CD4-positive, alpha-beta T cell treated with Interleukin-6 for 4 hours (primary cell): ENCODE measurements around the gene CHST1.

Source experiments
- DNase-seq: peaks from one replicate; pipeline ENCODE4 v3.0.0-alpha.2; 2020; ENCODE audit warnings: mixed read lengths

Gene CHST1

DNA sequence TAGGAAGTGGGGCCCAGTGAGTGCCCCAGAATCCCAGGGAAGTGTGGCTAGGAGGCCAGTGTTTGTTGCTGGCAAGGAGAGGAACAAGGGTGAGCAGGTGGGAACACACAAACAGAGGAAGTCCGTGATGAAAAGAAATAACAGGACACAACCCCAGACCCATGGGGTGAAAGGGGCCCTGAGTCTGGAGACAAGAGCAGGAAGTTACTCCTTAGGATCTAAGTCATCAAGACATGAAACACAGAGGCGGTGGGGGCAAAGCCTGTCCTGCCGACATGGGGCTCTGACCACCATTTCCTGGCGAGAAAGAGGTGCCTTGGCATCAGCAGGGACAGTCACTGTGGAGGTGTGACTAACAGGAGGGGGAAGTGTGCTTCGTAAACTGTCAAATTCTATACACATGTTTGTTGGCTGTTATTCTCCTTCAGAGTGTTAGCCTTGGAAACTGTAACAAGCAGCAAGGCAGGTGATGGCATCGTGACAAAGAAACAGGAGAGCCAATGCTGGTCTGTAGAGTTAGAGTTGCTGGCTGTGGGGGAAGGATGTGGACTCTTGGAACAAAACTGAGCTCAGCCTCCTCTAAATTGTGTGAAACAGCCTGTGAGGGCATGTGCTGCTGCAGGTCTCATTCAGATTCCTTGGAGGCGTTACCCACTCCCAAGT lies 21.7 kb downstream of the CHST1 start:
- DNase-seq: no peak

DNA sequence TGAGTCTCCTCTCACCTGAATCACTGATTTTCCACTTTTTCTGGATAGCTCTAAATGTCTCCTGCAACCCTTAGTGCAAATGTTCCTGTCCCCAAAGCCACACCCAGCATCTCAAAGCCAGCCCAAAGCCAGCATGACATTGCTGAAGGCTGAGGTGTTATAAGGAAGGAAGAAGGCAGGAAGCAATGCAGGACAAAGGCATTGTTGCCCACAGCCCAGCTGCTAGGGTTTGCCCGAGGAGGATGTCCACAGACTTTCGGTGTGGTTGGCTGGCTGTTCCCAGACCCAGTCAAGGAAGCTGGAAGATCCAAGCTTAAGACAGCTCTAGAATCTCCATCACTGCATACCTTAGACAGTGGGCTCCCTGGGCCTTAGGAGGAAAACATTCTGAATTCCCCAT lies 23.5 kb downstream of the CHST1 start:
- DNase-seq: no peak

DNA sequence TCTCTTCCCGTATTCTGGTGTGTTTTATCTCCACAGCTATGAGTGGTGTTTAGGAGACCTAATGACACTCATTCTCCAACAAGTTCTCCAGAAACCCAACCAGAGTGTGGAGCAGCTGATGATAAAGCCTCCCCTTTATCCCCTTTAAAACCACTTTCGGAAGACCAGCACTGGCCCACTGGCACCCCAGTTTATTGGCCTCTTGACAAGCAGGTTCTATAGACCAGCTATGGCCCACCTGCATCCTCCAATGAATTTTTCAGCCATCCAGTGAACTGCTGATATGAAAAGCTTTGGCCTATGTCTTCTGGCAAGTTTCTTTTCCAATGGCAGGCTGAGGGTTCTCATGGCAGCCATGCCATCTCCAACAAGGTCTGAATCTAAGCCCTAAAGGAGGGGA lies 27.4 kb downstream of the CHST1 start:
- no peak for DNase-seq

DNA sequence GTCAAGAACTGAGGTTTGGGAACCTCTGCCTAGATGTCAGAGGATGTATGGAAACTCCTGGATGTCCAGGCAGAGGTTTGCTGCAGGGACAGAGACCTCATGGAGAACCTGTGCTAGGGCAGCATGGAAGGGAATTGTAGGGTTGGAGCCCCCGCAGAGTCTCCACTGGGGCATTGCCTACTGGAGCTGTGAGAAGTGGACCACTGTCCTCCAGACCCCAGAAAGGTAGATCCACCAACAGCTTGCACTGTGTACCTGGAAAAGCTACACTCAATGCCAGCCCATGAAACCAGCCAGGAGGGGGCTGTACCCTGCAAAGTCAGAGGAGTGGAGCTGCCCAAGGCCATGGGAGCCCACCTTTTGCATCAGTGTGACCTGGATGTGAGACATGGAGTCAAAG lies 29.5 kb downstream of the CHST1 start:
- no peak for DNase-seq

DNA sequence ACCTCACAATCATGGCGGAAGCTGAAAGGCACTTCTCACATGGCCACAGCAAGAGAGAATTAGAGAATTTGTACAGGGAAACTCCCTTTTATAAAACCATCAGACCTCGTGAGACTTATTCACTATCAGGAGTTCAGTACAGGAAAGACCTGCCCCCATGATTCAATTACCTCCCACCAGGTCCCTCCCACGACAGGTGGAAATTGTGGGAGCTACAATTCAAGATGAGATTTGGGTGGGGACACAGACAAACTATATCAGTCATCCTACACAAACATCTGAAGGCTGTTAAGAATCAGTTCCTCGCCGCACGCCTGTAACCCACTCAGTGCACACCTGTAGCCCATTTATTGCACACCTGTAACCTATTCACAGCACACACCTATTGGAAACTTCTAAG lies 39.8 kb downstream of the CHST1 start:
- DNase-seq: no peak

DNA sequence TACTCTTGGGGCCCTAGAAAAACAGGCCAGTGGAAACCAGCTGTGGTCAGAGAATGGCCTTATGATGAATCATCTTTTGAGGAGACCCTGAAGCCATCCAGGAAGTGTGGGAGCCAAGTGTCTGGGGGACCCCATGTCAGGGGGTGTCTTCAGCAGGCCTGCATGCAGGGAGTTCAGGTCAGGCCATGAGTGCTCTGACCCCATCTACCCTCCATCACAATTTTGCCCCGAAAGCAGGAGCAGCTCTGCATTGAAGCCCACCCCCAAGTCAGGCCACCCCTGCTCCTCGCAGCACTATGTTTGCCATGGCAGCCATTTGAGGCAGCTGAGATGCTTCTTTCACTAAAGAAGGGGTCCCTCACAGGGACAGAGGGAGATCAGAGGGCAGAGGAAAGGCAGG lies 41.3 kb downstream of the CHST1 start:
- DNase-seq: no peak

DNA sequence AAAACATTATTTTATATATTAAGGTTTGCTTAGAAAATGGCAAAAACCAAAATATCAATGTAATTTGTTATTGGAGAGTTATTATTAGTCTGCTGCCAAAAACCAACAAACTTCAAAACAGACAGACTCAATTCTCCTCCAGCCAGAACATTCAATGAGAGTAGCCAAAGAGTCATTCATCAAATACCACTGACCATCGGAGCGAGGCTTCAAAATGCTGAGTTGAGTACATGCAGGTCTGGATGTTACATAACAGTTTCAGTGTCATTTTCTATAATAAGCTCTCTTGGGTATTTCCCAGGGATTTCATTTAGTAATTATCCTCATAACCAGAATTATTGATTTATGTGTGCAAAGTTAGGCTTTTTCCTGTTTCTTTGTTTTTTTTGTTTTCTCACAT lies 42.6 kb downstream of the CHST1 start:
- no peak for DNase-seq

DNA sequence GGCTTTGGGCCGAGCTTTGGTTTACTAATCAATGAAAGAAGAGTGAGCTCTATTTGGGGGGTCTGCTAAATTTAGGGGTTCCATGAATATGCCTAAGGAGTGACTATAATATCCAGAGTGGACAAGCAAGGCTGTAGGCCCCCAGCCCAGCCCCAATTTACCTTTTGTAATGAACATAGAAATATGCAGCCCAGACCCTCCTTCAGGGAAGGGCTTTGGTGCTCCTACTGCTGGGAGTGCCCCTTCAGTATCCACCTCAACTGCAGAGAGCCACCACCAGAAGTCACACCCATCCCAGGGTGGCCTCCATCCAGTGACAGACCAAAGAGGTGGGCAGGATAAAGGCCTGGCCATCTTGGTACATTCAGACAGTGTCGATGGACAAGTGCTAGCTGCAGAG lies 43.1 kb downstream of the CHST1 start:
- no peak for DNase-seq

DNA sequence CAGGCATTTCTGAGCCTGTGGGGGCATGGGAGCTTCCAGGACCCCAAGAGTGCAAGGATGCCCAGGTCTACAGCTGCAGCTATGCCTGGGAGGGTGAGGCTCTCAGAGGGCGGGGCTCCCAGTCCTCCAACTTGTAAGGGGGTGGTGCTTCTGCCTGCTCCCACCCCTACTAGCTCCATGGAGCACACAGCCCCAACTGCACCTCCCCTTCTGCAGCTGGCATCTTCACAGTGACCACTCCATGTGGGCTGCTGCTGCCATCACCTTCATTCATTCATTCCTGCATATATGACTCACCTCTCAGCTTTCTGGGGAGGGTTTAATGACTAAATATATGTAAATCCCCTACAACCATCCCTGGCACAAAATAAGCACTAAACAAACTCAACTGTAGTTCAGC lies 43.8 kb downstream of the CHST1 start:
- no peak for DNase-seq

DNA sequence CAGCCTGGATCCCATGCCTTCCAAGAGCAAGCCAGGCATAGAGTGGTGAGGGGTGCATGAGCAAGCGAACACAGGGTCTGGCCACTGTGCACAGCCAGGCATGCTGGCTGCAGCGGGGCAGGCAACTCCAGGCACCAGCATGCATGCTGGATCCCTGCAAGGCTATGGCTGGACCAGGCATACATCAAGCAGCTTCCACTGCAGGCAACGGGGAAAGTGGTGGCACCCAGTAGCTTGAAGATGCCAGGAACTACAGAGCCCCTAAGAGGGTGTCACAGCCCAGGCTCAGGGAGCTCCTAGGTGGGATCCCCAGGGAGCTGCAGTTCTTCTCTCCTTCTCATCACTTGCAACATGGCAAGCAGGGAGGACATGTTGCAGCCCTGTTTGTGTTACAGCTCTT lies 45.2 kb downstream of the CHST1 start:
- DNase-seq: no peak

DNA sequence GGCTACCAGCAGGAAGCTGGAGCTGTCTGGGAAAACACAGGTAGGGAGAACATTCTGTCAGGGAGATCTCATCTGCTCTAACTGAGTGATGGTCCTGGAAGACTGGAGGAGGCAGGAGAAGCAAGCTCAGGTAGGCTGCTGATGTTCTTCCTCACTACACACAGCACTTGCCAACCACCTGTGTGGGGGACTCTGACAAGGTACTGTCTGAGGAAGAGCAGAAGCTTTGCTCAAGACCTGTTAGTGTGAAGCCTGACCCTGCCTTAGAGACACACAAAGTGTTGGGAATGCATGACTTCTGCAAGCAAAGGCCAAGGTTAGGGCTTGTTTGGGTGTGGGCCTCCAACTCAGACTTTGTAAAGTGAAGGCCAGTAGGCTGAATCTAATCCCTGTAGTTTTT lies 46.5 kb downstream of the CHST1 start:
- DNase-seq: no peak

DNA sequence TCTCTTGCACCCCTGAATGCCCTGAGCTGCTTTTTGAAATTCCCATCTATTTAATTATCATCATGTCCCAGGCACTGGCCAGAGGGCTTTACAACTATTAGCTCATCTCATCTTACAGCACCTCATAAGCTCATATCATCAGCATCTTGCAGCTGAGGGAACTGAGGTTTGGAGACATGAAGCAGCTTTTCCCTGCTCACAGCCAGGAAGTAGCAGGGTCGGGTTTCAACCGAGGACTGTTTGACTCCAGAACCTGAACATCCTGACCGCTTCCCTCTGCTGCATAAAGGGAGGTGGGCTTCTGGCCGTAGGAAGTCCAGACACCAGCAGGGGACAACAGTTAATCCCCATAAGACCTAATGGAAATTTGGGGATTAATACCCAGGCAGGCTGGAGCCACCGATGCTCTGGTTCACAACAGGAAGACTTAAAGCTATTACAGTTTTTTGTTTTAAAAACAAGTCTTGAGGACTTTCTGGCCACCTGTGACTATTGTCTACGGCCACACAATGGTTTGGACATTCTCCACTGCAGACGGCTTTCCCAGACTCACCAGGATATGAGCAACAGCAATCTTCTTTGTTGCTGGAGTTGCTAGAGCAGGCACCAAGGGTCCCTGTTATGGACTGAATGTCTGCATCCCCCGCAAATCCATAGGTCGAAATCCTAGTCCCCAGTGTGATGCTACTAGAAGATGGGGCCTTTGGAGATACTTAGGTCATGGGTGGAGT lies 47.4 kb downstream of the CHST1 start:
- no peak for DNase-seq

DNA sequence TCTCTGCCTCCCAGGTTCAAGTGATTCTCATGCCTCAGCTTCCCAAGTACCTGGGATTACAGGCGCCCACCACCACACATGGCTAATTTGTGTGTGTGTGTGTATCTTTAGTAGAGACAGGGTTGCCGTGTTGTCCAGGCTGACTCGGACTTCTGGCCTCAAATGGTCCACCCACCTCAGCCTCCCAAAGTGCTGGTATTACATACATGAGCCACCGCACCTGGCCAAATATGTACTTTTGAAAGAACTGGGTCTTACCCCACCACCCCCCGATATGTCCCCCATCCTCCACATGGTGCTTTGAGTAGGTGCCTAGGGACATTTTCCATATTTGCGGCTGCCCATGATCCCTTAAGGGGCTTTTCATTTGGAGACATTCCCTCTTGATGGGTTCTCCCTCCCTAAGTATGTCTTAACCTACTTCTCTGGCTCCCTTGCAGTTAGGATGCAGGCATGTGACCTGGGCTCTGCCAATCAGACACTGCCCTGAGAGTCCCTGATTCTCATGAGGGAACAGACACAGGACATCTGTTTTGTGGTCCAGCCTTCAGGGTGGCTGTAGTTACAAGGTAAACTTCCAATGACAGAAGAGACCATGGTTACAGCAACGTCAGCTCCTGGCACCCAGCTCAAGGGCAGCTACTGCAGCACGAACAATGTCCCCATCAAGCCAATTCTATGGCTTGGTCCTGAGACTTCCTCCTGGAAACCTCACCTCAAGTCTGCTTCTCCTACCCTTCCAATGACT lies 48.4 kb downstream of the CHST1 start:
- no peak for DNase-seq

DNA sequence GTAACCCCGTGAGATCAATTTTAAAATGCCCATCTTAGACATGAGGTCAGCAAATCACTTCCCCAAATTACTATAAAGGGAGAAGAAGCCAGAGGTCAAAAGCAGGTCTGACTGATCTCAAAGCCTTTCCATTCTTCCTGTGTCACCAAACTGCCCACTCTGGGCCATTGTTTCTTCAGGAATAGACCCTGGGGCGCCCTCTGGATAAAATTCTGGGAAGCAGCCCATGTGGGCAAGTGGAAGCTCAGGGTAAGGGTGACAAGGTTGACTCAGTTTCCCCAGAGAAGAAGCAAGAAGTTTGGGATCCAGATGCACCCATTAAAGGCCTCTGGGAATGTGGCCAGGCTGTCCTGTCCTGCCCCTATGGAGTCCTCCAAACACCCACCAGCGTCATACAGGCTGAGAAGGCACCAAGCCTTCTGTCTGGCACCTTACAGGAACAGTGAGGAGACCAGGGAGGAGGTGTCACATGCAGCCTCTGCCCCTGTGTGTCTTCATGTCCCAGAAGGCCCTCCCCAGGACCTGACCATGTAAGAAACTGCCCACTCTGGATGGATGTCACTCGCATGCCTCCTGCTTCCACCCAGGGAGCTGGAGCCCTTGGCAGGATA lies 50.1 kb downstream of the CHST1 start:
- no peak for DNase-seq

DNA sequence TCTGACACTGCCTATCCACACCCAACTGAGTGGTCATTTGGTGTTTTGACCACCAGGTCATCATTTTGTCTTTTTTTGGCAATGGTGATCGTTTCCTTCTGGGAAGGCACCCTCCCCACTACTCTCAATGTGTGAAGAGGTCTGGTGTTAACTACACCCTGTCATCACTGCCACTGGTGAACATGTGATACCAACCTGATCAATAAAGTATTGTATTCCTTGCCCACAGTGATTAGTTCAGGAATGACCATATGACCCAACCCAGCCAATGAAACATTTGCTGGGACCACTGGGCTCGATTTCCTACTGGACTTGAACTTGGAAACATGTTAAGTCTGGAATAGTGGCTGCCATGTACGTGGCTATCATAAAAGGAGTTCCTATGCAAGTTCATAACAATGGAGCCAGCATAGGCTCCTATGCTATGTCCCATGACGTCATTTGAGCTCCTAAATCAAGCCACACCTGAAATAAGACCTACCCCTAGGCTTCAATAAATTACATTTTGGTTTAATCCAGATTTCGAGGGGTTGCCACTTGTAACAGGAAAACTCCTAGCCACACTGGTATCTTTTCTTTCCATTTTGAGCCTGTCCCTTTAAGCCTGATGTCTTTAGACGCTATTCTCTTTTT lies 51.1 kb downstream of the CHST1 start:
- no peak for DNase-seq

DNA sequence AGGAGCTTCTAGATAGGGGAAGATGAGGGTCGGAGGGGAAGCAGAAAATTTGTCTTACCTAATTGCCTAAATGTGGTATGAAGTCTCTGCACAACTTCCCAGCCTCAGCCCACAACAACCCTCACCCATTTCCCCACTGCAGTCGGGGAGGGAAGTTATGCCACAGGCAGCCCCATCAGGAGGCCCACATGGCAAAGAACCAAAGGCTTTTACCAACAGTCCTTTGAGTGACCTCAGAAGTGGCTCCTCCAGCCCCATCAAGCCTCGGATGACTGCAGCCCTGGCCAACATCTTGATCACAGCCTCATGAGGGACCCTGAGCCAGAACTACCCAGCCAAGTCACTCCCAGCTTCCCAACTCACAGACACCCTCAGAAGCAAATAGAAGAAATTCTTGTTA lies 54.8 kb downstream of the CHST1 start:
- no peak for DNase-seq

DNA sequence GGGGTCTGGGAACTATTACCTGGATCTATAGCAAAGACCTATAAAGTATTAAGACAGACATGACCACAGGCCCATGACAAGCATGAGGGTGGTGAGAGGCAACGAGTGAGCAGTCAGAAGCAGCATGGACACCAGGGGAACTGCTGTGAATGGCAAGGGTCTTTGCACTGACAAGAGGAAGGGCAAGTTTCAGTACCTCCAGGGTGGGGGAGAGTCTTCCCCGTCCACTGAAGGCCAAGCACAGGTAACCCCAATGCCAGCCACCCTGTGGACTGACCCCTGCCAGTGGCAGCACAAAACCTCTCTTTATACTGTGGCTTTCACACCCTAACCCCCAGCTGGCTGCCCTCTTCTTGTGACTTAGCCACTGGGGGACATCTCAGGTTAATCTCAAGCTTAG lies 55.5 kb downstream of the CHST1 start:
- DNase-seq: no peak

DNA sequence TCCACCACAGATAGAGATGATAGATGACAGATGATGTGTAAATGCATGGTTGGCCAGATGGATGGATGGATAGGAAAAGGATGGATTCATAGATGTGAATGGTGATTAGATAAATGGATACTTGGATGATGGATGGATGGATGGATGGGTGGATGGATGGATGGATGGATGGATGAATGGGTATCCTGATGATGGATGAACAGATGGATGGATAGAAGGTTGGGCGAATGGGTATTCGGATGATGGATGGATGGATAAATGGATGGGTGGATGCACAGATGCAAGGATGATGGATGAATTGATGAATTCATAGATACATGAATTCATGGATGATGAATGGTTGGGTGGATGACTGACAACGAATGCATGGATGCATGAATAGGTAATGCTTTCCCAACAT lies 56.1 kb downstream of the CHST1 start:
- DNase-seq: no peak

DNA sequence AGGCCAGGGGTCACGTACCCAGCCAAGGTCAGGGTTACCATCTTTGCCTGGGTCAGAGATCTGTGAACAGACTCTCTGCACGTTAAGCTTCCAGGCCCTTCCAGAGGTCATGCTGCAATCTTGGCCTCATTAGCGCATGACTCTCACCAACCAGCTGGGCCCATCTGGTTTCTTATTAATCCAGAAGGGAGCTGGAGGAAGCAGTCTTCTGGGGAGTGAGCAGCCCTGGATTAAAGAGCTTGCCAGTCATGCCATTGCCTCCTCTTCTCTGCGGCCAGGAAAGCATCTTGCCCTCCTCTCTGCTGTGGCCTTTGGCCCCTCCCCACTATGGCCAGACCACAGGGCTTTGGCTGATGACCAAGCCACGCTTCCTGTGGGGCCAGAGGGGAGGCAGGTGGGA lies 57.4 kb downstream of the CHST1 start:
- DNase-seq: no peak

DNA sequence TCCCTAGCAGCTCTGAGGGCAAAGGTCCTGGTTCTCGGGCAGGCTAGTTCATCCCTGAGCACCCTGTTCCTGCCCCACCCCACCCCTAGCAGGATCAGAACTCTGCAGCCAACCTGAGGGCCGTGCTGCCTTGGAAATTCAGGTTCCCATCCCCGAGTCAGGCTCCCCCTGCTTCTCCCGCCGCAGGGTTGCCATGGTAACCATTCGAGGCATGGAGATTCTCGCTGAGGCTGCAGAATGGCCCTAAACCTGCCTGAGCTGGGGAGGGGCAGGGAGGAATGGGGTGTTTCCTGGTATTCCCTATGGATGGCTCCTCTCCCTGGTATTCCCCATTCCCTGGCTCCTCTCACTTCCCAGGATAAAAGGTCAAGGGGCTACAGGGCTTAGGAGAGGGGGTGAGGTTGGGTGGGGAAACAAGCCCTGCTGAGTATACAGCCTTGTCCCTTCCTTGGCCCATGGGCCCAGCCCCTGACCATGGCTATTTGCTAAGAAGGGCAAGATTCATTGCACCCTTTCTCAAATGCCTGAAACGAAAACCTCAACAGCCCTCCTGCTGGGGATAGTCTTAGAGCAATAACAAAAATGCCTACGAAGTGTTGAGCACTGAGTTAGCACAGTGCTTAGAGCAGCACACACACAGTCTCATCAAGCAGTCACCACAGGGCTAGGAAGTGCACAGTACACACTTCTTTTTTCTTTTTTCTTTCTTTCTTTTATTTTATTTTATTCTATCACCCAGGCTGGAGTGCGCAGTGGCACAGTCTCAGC lies 58.7 kb downstream of the CHST1 start:
- no peak for DNase-seq

DNA sequence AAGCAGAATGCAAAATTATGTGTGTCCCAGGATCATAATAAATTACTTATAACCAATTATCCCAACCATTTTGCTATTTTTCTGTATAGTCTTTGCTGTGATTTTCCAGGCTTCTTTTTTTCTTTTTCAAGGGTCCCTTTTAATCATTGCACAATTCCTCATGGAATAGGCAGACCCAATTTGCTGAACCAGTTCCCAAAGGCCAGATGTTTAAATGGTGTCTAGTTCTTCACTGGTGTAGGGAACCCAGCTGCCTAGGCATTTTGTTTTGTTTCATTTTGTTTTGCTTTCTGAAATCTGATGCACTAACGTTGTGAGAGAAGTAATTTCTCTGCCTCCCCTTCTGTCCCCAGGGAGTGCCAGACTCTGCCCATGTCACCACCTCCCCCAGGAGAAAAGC lies 60.4 kb downstream of the CHST1 start:
- DNase-seq: no peak

DNA sequence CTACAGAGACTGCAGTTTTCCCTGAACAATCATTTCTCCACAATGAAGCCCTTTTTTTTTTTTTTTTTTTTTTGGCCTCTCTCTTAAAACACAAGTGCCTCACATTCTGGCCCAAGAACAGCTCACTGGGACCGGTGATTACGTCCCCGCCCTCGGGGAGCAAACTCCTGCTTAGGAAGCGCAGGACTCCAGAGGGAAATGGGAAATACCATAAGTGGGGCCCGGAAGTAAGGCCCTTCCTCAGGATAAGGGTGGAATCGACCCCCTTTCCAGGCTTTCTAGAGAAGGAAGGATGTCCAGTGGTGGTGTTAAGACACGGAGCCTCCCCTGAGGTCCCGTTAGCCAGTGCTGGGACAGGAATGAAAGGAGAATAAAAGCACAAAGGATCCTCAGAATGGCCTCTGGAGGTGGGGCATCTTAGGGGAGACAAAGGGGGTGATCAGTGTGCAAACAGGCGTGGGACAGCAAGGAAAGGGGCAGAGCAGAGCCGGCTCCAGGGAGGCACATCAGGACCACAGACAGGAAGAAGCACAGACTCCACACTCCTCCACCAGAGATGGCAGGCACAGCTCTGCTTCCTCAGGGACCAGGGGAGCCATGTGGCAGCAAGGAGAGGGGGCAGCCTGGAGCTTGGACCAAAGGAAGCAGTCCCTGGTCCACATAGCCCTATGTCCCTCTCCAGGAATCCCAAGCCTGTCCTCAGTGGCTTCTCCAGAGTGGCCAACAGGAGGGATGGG lies 61.3 kb downstream of the CHST1 start:
- no peak for DNase-seq
